Cardiac muscle cell (in vitro differentiated cells and primary cell): Measurements from ENCODE around the gene FRS3. TPM values are rescaled to one million over a fixed set of nuclear protein-coding genes. Genes with fewer than 3 reads are reported as not detected.

ENCODE experiments used
- DNase-seq, 2 donors: peaks; one replicate each; pipeline versions ENCODE4 v3.0.0 to v3.0.0-alpha.2; 2010 to 2017; ENCODE audit warnings: low read depth in 1 of 2, low spot score in 1 of 2
- H3K27ac ChIP-seq: fragments of 200-600 bp; sonication (generic); 2 replicates; pipeline ENCODE4 v1.5.1; 2016
- H3K27me3 ChIP-seq: fragments of 200-600 bp; sonication (generic); 2 replicates; pipeline ENCODE4 v1.6.0; 2016; ENCODE audit warnings: control low read depth
- H3K36me3 ChIP-seq: fragments of 200-600 bp; sonication (generic); 2 replicates; pipeline ENCODE4 v1.5.1; 2016; ENCODE audit warnings: control low read depth
- H3K4me1 ChIP-seq: fragments of 200-600 bp; sonication (generic); 2 replicates; pipeline ENCODE4 v1.8.1; 2017; ENCODE audit warnings: low read depth, mild to moderate bottlenecking, mixed run types
- H3K4me3 ChIP-seq: fragments of 200-600 bp; sonication (generic); 2 replicates; pipeline ENCODE4 v1.5.1; 2016; ENCODE audit warnings: mild to moderate bottlenecking
- H3K9me3 ChIP-seq: fragments of 200-600 bp; sonication (generic); 2 replicates; pipeline ENCODE4 v1.5.1; 2017; ENCODE audit warnings: low read depth, mild to moderate bottlenecking, control low read depth
- polyA plus RNA-seq: library from polyadenylated mRNA; unstranded; fragments of >200 nt; fragmentation: Nextera tagmentation; extraction: Ambion mirVana; gene quantifications from 2 replicates; pipeline ENCODE4 v1.2.1, GENCODE V29; 2016
- total RNA-seq: library from RNA; depleted of rRNA; stranded (reverse); fragments of >200 nt; gene quantifications from 2 replicates; pipeline ENCODE4 v1.2.3, GENCODE V29; 2016
- TF ChIP-seq, protein P1 (sequence below): IDR thresholded peaks from 2 replicates; pipeline ENCODE4 v1.5.1; 2012; ENCODE audit warnings: low read depth, mild to moderate bottlenecking, low read length

The FRS3 gene
- total and polyA plus RNA-seq, 2 experiments from 2014 or later, result 24.7 to 25.3 TPM

DNA sequence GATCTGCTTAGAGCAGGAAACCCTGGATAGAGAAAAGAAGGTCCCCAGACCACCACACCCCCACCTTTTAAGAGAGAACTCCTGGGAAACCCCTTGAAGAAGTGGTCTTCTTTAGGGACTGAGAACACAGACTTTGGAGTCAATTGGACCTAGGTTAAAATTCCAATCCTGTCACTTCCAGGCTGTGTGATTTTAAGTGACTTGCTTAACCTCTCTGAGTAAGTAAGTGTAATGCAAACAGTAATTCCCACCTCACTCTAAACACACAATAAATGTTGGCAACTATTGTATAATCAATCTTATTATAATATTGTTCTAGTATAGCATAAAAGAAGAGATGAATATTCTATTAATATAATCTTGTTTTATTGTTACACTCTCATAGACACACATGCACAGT, 47.6 kb downstream of the FRS3 start:
- H3K9me3 ChIP-seq, result no peaks in the 10 kb centered on the region
- no peaks in the 10 kb centered on the region for H3K36me3 ChIP-seq
- no peak overlapping the region for H3K27ac ChIP-seq
- H3K4me1 ChIP-seq, result peaks cover 14% of the 10 kb centered on the region
- TF ChIP-seq, protein P1, sequence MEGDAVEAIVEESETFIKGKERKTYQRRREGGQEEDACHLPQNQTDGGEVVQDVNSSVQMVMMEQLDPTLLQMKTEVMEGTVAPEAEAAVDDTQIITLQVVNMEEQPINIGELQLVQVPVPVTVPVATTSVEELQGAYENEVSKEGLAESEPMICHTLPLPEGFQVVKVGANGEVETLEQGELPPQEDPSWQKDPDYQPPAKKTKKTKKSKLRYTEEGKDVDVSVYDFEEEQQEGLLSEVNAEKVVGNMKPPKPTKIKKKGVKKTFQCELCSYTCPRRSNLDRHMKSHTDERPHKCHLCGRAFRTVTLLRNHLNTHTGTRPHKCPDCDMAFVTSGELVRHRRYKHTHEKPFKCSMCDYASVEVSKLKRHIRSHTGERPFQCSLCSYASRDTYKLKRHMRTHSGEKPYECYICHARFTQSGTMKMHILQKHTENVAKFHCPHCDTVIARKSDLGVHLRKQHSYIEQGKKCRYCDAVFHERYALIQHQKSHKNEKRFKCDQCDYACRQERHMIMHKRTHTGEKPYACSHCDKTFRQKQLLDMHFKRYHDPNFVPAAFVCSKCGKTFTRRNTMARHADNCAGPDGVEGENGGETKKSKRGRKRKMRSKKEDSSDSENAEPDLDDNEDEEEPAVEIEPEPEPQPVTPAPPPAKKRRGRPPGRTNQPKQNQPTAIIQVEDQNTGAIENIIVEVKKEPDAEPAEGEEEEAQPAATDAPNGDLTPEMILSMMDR, result no peak
- DNase-seq, result no peak
- no peak overlapping the region for H3K4me3 ChIP-seq
- H3K27me3 ChIP-seq, result no peaks in the 10 kb centered on the region

DNA sequence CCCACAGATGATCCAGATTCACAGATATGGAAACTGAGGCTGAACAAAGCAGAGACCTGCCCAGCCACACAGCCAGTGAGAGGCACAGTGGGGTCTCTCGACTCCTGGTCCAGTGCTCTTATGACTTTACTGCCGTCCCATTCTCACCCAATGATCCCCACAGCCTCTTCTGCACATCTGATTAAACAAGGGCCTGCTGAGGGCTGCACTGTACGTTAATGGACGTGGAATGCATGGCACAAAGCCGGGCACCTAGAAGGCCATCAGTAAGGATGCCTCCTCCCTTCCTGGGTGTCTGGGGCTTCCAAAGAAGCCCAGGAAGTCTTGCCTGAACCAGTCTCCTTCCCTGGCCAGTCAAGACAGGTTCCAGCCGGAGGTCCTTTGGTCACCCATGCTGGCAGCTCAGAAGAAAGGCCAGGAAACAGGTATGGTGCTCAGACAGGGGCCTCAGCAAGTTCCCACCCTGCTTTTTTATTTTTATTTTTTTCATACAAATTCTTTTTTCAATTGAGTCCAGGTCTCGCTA, 48.1 kb downstream of the FRS3 start:
- H3K4me3 ChIP-seq, result no peak overlapping the region

DNA sequence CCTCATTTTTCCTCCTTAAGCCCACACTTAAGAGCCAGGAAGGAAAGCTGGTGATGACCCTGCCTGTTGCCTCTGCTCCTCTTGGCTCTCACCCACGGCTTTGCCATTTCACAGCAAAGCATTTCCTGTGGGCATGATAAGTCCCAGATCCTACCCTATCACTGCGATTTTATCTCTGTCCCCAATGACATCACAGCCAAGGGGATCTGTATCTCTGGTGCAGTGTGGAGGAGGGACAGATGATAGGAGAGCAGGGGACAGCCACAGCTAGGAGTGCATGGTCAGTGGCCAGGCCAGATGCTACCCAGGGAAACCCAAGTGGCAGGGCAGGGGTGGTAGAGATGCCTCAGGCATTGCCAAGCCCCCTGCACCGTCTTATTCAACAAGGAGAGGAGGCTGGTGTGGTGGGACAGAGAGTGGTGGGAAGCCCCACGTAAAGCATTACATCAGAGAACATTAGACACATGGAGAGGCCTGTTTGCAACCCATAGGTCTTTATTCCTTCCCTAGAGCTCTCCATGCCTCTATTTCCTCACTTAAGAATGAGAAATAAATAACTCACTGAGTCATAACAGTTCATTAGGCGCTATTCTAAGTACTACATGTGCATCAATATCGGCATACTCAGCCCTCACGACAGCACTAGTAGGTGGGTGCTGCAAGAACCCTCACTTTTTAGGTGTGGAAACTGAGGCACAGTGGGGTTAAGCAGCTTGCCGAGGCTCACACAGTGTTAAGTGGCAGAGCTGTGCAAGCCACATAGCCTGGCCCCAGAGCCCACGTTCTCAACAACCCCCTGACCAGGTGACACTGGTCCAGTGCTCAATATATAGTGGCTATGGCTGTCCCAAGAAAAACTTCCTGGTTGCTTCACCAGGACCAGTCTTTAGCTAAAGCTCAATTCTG, 48.9 kb downstream of the FRS3 start:
- Histone ChIP-seq H3K27me3 (no peaks in the 10 kb centered on the region), H3K4me1 (peaks cover 19% of the 10 kb centered on the region), H3K27ac (no peak overlapping the region), H3K36me3 (no peaks in the 10 kb centered on the region), H3K9me3 (no peaks in the 10 kb centered on the region), H3K4me3 (no peak overlapping the region)
- TF ChIP-seq, protein P1, result no peak
- DNase-seq, result no peak

More for the DNA sequence above, 48.1 kb downstream of the FRS3 start:
- Histone ChIP-seq H3K4me1 (peaks cover 18% of the 10 kb centered on the region), H3K36me3 (no peaks in the 10 kb centered on the region), H3K27me3 (no peaks in the 10 kb centered on the region), H3K9me3 (no peaks in the 10 kb centered on the region), H3K27ac (no peak overlapping the region)
- no peak for DNase-seq
- TF ChIP-seq, protein P1, result no peak

DNA sequence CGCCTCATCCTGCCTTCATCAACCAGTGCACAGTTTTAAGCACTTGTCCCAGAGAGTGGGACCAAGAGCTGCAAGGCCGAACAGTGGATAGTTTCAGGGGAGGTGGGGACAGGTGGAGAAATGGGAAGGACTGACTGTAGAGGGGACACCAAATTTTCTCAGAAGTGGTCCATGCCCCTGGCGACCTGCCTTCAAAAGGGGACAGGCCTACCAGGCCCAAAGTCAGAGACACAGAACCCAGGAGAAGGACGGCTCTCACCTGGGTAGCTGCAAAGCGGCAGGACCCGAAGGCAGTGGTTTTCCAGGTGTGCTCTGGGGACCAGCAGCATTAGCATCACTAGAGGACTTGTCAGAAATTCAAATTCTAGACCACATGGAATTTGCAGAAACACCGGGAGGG, 50.1 kb downstream of the FRS3 start:
- no peak overlapping the region for H3K27ac ChIP-seq
- DNase-seq, result no peak
- TF ChIP-seq, protein P1, result no peak
- H3K4me3 ChIP-seq, result no peak overlapping the region
- no peaks in the 10 kb centered on the region for H3K9me3 ChIP-seq
- no peaks in the 10 kb centered on the region for H3K36me3 ChIP-seq
- peaks cover 21% of the 10 kb centered on the region for H3K4me1 ChIP-seq
- H3K27me3 ChIP-seq, result no peaks in the 10 kb centered on the region

DNA sequence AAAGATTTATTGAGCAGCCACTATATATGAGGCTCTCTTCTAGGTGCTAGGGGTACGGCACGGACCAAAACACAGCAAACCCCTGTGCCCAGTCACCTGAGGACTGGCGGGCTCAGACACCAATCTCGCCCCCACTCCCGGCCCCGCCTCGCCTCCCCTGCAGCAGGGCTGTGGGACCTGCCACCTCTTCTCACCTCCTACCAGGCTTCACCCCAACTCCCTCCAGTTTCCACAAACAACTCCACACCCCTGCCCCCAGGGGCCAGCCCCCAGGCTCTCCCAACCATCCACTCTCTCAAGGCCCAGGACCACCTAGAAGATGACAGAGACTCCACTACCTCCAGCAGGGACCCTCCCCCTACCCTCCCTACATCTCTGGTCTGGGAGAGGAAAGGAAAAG, 50.7 kb downstream of the FRS3 start:
- Histone ChIP-seq H3K27me3 (no peaks in the 10 kb centered on the region), H3K36me3 (no peaks in the 10 kb centered on the region)
- TF ChIP-seq, protein P1, result no peak

More for the DNA sequence above, 50.7 kb downstream of the FRS3 start:
- no peak overlapping the region for H3K4me3 ChIP-seq
- peaks cover 27% of the 10 kb centered on the region for H3K4me1 ChIP-seq
- DNase-seq, result no peak
- H3K27ac ChIP-seq, result no peak overlapping the region
- H3K9me3 ChIP-seq, result no peaks in the 10 kb centered on the region
